RWPE2 (cell line): ENCODE results near the gene TMUB1.

ENCODE experiments used
- ATAC-seq: fragments of 200-7000 bp; cut with Tn5 transposase; 3 replicates; pipeline ENCODE4 v1.9.1; 2021; ENCODE audit warnings: low read depth
- DNase-seq: peaks from one replicate; pipeline ENCODE4 v3.0.0-alpha.2; 2020; ENCODE audit warnings: low spot score
- H3K27ac ChIP-seq: fragments of 450-650 bp; 2 replicates; pipeline ENCODE4 v1.5.1; 2017; ENCODE audit warnings: mild to moderate bottlenecking; ENCODE audit not compliant: poor library complexity, severe bottlenecking
- H3K27me3 ChIP-seq: fragments of 250-450 bp; sonication (Bioruptor Pico); 2 replicates; pipeline ENCODE4 v1.5.1; 2021; ENCODE audit warnings: mild to moderate bottlenecking, moderate library complexity; ENCODE audit not compliant: insufficient read depth, poor library complexity, severe bottlenecking
- H3K36me3 ChIP-seq: fragments of 250-450 bp; sonication (Bioruptor Pico); 2 replicates; pipeline ENCODE4 v1.5.1; 2020; ENCODE audit warnings: low read depth, mild to moderate bottlenecking, moderate library complexity
- H3K4me1 ChIP-seq: fragments of 250-450 bp; sonication (Bioruptor Pico); 2 replicates; pipeline ENCODE4 v1.5.1; 2021; ENCODE audit warnings: mild to moderate bottlenecking, moderate library complexity; ENCODE audit not compliant: insufficient read depth, poor library complexity, severe bottlenecking
- H3K4me3 ChIP-seq: fragments of 250-450 bp; sonication (Bioruptor Pico); 2 replicates; pipeline ENCODE4 v1.5.1; 2021; ENCODE audit warnings: mild to moderate bottlenecking, moderate library complexity; ENCODE audit not compliant: severe bottlenecking
- H3K9me3 ChIP-seq: fragments of 250-450 bp; sonication (Bioruptor Pico); 2 replicates; pipeline ENCODE4 v1.5.1; 2021; ENCODE audit warnings: mild to moderate bottlenecking, moderate library complexity; ENCODE audit not compliant: severe bottlenecking
- TF ChIP-seq, protein P1 (sequence below): fragments of 450-650 bp; IDR thresholded peaks from one replicate; pipeline ENCODE4 v1.5.1; 2017; ENCODE audit warnings: mild to moderate bottlenecking, moderate library complexity; ENCODE audit not compliant: poor library complexity, severe bottlenecking

TMUB1 gene

GRCh38 chr7:151130741-151131157 is 47.5 kb upstream of the TMUB1 start:
- H3K9me3 ChIP-seq, result no peaks in the 10 kb centered on the region
- ATAC-seq (no peak), DNase-seq (no peak)
- H3K27me3 ChIP-seq, result no peaks in the 10 kb centered on the region
- H3K4me3 ChIP-seq, result no peak overlapping the region
- no peak overlapping the region for H3K27ac ChIP-seq
- peaks cover 64% of the 10 kb centered on the region for H3K36me3 ChIP-seq
- TF ChIP-seq, protein P1, sequence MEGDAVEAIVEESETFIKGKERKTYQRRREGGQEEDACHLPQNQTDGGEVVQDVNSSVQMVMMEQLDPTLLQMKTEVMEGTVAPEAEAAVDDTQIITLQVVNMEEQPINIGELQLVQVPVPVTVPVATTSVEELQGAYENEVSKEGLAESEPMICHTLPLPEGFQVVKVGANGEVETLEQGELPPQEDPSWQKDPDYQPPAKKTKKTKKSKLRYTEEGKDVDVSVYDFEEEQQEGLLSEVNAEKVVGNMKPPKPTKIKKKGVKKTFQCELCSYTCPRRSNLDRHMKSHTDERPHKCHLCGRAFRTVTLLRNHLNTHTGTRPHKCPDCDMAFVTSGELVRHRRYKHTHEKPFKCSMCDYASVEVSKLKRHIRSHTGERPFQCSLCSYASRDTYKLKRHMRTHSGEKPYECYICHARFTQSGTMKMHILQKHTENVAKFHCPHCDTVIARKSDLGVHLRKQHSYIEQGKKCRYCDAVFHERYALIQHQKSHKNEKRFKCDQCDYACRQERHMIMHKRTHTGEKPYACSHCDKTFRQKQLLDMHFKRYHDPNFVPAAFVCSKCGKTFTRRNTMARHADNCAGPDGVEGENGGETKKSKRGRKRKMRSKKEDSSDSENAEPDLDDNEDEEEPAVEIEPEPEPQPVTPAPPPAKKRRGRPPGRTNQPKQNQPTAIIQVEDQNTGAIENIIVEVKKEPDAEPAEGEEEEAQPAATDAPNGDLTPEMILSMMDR, result no peak
- H3K4me1 ChIP-seq, result no peaks in the 10 kb centered on the region

GRCh38 chr7:151129960-151130591 is 46.8 kb upstream of the TMUB1 start:
- no peak for DNase-seq

GRCh38 chr7:151129117-151129959 is 46.0 kb upstream of the TMUB1 start:
- no peak for DNase-seq
- Histone ChIP-seq H3K27ac (no peak overlapping the region), H3K36me3 (peaks cover 64% of the 10 kb centered on the region), H3K27me3 (no peaks in the 10 kb centered on the region), H3K4me3 (no peak overlapping the region), H3K9me3 (no peaks in the 10 kb centered on the region), H3K4me1 (no peaks in the 10 kb centered on the region)
- ATAC-seq, result no peak
- TF ChIP-seq, protein P1, result no peak

More at GRCh38 chr7:151129960-151130591, 46.8 kb upstream of the TMUB1 start:
- no peak overlapping the region for H3K4me3 ChIP-seq
- no peak for ATAC-seq
- TF ChIP-seq, protein P1, result no peak
- H3K9me3 ChIP-seq, result no peaks in the 10 kb centered on the region
- no peaks in the 10 kb centered on the region for H3K4me1 ChIP-seq
- H3K27ac ChIP-seq, result no peak overlapping the region
- peaks cover 64% of the 10 kb centered on the region for H3K36me3 ChIP-seq
- no peaks in the 10 kb centered on the region for H3K27me3 ChIP-seq

- ATAC-seq (no peak), DNase-seq (no peak)
- H3K9me3 ChIP-seq, result no peaks in the 10 kb centered on the region
- no peak overlapping the region for H3K4me3 ChIP-seq
- no peak overlapping the region for H3K27ac ChIP-seq
- no peaks in the 10 kb centered on the region for H3K27me3 ChIP-seq
- no peaks in the 10 kb centered on the region for H3K4me1 ChIP-seq
- TF ChIP-seq, protein P1, result no peak
- H3K36me3 ChIP-seq, result peaks cover 64% of the 10 kb centered on the region
Measured at GRCh38 chr7:151128716-151129115, 45.4 kb upstream of the TMUB1 start.
